Measurements from ENCODE around the gene SMIM35. TPM values are rescaled to one million over a fixed set of nuclear protein-coding genes. Genes with fewer than 3 reads are reported as not detected.
A peak's percentile ranks its signal among the peaks of the same experiment; 100 is the strongest.

Gene SMIM35
- total RNA-seq, 2 experiments from 2014 or later, result not detected

GRCh38 chr11:117960406-117960805, 126.4 kb downstream of the SMIM35 start:
- Mint-ChIP-seq H3K4me3 (no peak overlapping the region), H3K27me3 (ENCODE audit: low read depth) (no peaks in the 10 kb centered on the region), H3K4me1 (ENCODE audit: low read depth) (peaks cover 24% of the 10 kb centered on the region), H3K27ac (peak overlapping the region; percentile 13), H3K36me3 (ENCODE audit: low read depth) (no peaks in the 10 kb centered on the region), H3K9me3 (peaks cover 2% of the 10 kb centered on the region)
- no peak for DNase-seq
- intact Hi-C loops (cut with micrococcal nuclease), result no loop called here
- CTCF ChIA-PET, result interaction anchor here (0.6 to 2.1 kb wide), 9 partner anchors 10 to 153 kb away, joined by 3 to 13 read pairs (median 4); no protein-coding TSS in a partner anchor

GRCh38 chr11:117959438-117960149, 127.2 kb downstream of the SMIM35 start:
- CTCF ChIA-PET, result interaction anchor here (0.6 to 2.1 kb wide), 8 partner anchors 9 to 152 kb away, joined by 3 to 13 read pairs (median 4); no protein-coding TSS in a partner anchor
- intact Hi-C loops (cut with micrococcal nuclease), result no loop called here
- Mint-ChIP-seq H3K36me3 (ENCODE audit: low read depth) (no peaks in the 10 kb centered on the region), H3K4me1 (ENCODE audit: low read depth) (peaks cover 26% of the 10 kb centered on the region), H3K27me3 (ENCODE audit: low read depth) (no peaks in the 10 kb centered on the region), H3K9me3 (peaks cover 2% of the 10 kb centered on the region), H3K27ac (no peak overlapping the region), H3K4me3 (no peak overlapping the region)
- no peak for DNase-seq

DNA sequence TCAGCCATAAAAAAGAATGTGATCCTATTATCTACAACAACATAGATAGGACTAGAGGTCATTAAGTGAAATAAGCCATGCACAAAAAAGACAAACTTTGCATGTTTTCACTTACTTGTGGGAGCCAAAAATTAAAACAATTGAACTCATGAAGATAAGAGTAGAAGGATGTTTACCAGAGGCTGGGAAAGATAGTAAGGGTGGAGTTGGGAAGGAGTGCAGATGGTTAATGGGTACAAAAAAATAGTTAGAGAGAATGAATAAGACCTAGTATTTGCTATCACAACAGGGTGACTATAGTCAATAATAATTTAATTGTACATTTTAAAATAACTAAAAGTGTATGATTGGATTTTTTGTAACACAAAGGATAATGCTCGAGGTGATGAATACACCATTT, 127.8 kb downstream of the SMIM35 start:
- Mint-ChIP-seq H3K27ac (no peak overlapping the region), H3K27me3 (ENCODE audit: low read depth) (no peaks in the 10 kb centered on the region), H3K9me3 (peaks cover 2% of the 10 kb centered on the region), H3K36me3 (ENCODE audit: low read depth) (no peaks in the 10 kb centered on the region), H3K4me1 (ENCODE audit: low read depth) (peaks cover 28% of the 10 kb centered on the region), H3K4me3 (no peak overlapping the region)
- intact Hi-C loops (cut with micrococcal nuclease), result no loop called here
- CTCF ChIA-PET, result no interaction called here
- DNase-seq, result no peak

Other genes with a start within 250 kb of the SMIM35 start
- not detected for gene FXYD6, start 210.3 kb downstream of the SMIM35 start, total RNA-seq
- gene TMPRSS13, start 157.6 kb downstream of the SMIM35 start, total RNA-seq, result under 1 TPM; 0.15 to 0.21 TPM
- 10 to 100 TPM; 11.3 to 16.1 TPM for gene IL10RA, start 100.6 kb downstream of the SMIM35 start, total RNA-seq
- not detected for gene TMPRSS4, start 9.9 kb downstream of the SMIM35 start, total RNA-seq
- gene SCN4B, start 65.9 kb upstream of the SMIM35 start, total RNA-seq, result under 1 TPM; 0.07 to 0.12 TPM
- gene SCN2B, start 89.7 kb upstream of the SMIM35 start, total RNA-seq, result not detected
- 10 to 100 TPM; 67.5 to 71.4 TPM for gene JAML, start 138.0 kb upstream of the SMIM35 start, total RNA-seq
- 10 to 100 TPM; 29.3 to 30.5 TPM for gene MPZL3, start 165.4 kb upstream of the SMIM35 start, total RNA-seq
- 10 to 100 TPM; 25.3 to 28.4 TPM for gene MPZL2, start 177.3 kb upstream of the SMIM35 start, total RNA-seq
- gene CD3E, start 217.8 kb upstream of the SMIM35 start, total RNA-seq, result 100 to 1,000 TPM; 377 to 415 TPM